Gastroesophageal sphincter (tissue), 3 donors: Measurements from ENCODE around the gene SLC26A5.

ENCODE experiments used
- EP300 ChIP-seq: sonication (generic); formaldehyde crosslinking; IDR thresholded peaks from one replicate; pipeline ENCODE4 v1.6.1; 2017; ENCODE audit warnings: antibody characterized with exemption, mild to moderate bottlenecking
- POLR2A ChIP-seq, 2 donors: fragments of 450-650 bp; IDR thresholded peaks; one replicate each; pipeline ENCODE4 v1.6.1; 2017; ENCODE audit warnings: antibody characterized with exemption in 2 of 2, mild to moderate bottlenecking in 2 of 2, moderate library complexity in 1 of 2
- POLR2AphosphoS5 ChIP-seq: sonication (generic); formaldehyde crosslinking; IDR thresholded peaks from one replicate; pipeline ENCODE4 v1.6.1; 2017; ENCODE audit warnings: antibody characterized with exemption
- TF ChIP-seq, protein P1 (sequence below), 4 experiments: fragments of 200-600 bp in 2 of 4; fragments of 450-650 bp in 2 of 4; sonication (generic) in 1 of 4; IDR thresholded peaks; one replicate each; pipeline ENCODE4 v1.5.1; 2017 to 2019; ENCODE audit warnings: antibody characterized with exemption in 4 of 4, mild to moderate bottlenecking in 2 of 4, moderate library complexity in 2 of 4

DNA sequence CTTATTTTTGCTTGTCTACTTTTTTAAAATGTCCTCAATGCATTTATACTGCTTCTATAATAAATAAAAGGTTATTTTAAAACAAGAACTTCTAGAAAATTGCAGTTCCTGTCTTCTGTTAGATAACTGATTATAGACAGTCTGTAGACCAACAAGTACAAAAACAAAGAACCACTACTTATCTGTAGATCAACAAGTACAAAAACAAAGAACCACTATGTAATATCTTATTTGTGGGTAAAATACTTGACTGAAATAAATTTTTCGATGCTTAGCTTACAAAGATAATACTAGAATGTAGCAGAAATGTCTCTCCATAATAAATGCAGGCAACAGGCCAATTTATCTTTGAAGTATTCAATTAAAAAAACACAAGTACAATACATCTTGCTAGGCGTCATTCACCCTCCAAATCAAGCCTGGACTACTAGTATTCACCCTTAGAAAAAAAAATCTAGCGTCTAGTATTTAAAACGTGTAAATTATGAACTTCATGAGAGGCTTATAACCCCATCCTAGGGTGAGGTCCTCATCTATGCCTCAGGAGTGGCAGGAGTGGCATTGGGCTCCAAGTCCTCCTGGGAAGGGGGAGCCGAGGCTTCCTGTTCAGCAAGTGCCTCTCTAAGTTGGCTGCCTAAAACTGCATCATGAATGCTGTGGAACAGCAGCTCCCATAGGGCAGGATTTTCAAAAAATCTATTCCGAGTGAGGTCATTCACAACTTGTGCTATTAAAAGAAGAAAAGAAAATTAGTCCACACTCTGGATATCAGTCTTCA lies 72.0 kb downstream of the SLC26A5 start:
- TF ChIP-seq, protein P1, sequence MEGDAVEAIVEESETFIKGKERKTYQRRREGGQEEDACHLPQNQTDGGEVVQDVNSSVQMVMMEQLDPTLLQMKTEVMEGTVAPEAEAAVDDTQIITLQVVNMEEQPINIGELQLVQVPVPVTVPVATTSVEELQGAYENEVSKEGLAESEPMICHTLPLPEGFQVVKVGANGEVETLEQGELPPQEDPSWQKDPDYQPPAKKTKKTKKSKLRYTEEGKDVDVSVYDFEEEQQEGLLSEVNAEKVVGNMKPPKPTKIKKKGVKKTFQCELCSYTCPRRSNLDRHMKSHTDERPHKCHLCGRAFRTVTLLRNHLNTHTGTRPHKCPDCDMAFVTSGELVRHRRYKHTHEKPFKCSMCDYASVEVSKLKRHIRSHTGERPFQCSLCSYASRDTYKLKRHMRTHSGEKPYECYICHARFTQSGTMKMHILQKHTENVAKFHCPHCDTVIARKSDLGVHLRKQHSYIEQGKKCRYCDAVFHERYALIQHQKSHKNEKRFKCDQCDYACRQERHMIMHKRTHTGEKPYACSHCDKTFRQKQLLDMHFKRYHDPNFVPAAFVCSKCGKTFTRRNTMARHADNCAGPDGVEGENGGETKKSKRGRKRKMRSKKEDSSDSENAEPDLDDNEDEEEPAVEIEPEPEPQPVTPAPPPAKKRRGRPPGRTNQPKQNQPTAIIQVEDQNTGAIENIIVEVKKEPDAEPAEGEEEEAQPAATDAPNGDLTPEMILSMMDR (IDR thresholded peaks at IDR 0.05), result no peak
- no peak for TF ChIP-seq POLR2A (IDR thresholded peaks at IDR 0.05)
- TF ChIP-seq EP300, result no peak
- no peak for TF ChIP-seq POLR2AphosphoS5
